ENCODE data around the gene ZBTB7C.
"Not testable (repeated sequence)": the region's sequence is repeated elsewhere in the genome, so short reads cannot be mapped to it uniquely, and the experiment has no call there.

ZBTB7C gene

GRCh38 chr18:48408727-48409590, at the start of gene ZBTB7C:
Gene ZBTB7C, minus strand, starts transcription at chr18:48409383.
- DNase-seq, result no peak

DNA sequence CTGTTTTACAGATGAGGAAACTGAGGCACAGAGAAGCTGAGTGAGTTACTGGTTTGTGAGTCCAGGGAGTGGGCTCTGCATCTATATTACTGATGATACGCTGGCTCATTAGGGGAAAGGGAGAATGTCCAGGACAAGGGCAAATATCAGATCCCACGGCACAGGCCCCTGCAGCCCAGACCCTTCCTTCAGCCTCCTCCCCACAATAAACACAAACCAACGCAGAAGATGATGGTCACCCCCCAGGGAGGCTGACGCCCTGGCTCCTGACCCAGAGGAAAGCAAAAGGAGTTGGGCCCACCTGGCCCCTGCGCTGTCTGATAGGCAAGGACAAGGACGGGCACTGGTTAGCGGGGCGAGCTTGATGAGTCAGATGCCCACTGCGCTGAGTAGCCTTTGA, 47.7 kb upstream of the ZBTB7C start:
- DNase-seq, result no peak

- DNase-seq, result no peak
Measured at GRCh38 chr18:48455555-48456478, 46.6 kb upstream of the ZBTB7C start.

DNA sequence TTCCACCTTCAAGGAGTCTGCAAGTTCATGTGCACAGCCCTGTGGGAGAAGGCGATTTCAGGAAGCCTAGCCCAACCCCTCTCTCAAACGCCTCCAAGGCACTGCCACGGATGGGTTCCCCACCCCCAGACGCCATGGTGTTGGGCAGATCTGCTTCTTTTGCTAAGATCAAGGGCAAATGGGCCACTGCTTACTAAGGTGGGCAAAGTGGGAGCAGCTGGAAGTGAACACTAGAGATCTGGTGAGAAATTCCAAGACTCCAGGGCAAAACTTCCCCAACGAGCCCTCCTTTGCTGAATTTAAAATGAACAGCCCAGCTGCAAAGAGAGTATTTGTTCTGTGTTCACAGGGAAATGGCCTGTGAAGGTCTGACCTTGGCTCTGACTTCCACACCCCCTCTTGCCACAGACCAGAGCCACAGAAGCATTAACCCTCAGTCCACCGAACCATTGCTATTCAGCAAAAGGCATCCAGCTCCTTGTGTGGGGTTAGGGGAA, 45.1 kb upstream of the ZBTB7C start:
- no peak for DNase-seq

DNA sequence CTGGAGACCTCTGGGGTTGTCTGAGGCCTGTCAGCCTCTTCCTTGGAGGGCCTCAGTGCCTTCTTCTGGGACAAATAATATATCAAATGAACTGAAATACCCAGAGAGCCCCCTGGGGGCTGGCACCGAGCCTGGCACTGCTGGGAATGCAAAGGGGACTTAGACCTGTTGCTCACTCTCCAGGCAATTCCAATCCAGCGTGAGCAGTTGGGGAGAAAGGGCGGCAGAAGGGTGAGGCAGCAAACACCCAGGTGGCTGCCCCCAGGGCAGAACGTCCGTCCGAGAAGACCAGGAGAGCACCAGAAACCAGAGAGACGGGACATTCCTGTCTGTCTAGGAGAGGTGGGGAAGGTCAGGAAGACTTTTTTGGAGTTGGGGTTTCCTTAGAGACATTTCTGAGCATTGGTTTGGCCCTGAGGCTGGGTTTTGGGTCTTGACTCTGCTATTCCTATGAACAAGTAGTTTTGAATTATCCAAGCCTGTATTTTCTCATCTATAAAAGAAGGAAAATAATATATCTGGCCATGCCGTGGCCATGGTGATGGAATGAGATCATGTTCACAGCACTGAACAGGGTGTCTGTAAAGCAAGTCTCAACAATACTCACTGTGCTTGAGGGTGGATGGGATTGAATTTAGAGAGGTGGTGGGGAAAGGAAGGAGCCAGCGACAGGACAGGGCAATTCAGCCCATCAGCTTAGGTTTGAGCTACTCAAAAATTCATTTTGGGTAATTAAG, 44.3 kb upstream of the ZBTB7C start:
- no peak for DNase-seq

DNA sequence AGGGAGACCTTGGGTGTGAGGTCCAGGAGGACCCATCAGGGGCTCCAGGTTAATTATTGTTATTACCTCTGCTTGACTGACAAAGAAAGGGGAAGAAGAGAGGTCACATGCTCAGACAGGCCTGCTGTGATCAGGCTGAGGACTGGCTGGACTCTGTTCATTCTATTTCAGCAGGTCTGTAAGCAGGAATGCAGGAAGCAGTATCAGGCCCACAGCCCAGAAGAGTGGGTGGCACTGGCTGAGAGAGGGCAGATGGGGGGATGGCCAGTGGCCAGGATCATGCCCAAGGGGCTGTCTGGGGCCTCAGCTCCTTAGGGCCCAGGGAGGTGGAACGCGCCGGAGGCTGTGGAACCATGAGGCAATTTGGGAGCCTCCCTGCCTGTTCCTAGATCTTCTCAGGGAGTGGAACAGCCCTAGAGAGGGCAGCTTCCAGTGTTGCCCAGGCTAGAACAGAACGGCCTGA, 43.7 kb upstream of the ZBTB7C start:
- DNase-seq, result no peak

GRCh38 chr18:48450685-48451084, 41.5 kb upstream of the ZBTB7C start:
- DNase-seq, result no peak

DNA sequence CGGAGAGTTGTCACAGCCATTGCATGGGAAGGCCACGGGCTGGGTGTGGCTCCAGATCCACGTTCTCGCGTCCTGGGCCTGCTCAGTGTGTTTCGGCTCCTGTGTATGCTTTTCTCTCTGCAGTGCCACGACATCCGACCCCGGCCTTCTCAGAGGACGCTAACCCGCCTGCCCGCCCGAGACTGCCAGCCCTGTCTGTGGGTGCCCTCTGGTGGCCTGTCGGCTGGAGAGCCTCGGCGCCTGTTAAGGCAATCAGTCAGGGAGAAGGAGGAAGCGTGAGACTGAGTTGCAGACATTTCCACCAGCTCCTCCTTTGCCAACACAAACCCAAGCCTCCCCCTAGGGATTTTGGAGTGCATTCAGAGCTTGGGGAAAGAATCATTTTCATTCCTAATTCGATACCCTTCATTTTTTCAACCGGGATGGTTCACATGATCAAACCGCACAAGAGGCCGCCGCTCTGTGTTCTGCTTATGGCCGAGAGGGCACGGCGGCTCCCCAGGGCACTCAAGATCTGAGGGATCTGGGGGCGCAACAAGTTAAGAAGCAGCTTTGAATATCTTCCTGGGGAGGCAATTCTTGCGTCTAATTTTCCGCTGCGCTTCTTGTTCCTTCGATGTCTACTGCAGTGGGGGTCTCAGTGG, 37.5 kb upstream of the ZBTB7C start:
- DNase-seq, result peak; percentile 3 to 46

DNA sequence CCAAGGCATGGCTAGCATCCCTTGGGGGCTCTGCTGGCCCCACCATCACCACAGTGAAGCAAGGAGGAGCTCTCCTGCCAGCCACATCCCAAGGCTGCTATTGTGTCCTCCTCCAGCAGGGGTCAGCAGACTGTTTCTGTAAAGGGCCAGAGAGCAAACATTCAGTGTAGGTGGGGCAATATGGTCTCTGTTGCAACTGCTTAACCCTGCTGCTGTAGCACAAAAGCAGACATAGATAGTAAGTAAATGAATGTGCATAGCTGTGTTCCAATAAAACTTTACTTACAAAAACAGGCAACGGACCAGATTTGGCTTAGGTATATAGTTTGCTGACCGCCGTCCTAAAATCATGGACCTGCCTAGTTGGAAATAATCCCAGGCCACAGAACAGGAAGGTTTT, 36.4 kb upstream of the ZBTB7C start:
- peak; percentile 15 to 52 for DNase-seq

GRCh38 chr18:48442761-48443160, 33.6 kb upstream of the ZBTB7C start:
- DNase-seq, result no peak

- DNase-seq, result no peak
Measured at GRCh38 chr18:48441405-48441881, 32.3 kb upstream of the ZBTB7C start.

GRCh38 chr18:48440924-48441323, 31.7 kb upstream of the ZBTB7C start:
- DNase-seq, result no peak

DNA sequence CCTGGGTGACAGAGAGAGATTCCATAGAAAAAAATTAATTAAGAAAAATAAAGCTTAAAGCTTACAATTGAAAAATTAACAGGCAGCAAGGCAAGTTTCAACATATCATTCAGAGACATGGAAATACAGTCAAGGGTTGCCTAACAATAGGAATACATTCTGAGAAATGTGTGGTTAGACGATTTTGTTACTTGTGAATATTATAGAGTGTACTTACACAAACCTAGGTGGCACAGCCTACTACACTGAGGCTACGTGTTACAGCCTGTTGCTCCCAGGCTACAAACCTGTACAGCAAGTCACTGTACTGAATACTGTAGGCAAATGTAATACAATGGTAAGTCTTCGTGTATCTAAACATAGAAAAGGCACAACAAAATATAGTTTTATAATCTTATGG, 27.7 kb upstream of the ZBTB7C start:
- DNase-seq, result no peak

DNA sequence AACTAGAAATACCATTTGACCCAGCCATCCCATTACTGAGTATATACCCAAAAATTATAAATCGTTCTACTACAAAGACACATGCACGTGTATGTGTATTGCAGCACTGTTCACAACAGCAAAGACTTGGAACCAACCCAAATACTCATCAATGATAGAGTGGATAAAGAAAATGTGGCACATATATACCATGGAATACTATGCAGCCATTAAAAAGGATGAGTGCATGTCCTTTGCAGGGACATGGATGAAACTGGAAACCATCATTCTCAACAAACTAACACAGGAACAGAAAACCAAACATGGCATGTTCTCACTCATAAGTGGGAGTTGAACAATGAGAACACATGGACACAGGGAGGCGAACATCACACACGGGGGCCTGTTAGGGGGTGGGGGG, 25.2 kb upstream of the ZBTB7C start:
- DNase-seq, result not testable (repeated sequence)

- no peak for DNase-seq
Measured at GRCh38 chr18:48433541-48433940, 24.4 kb upstream of the ZBTB7C start.

- DNase-seq, result no peak
Measured at GRCh38 chr18:48430150-48430549, 21.0 kb upstream of the ZBTB7C start.

DNA sequence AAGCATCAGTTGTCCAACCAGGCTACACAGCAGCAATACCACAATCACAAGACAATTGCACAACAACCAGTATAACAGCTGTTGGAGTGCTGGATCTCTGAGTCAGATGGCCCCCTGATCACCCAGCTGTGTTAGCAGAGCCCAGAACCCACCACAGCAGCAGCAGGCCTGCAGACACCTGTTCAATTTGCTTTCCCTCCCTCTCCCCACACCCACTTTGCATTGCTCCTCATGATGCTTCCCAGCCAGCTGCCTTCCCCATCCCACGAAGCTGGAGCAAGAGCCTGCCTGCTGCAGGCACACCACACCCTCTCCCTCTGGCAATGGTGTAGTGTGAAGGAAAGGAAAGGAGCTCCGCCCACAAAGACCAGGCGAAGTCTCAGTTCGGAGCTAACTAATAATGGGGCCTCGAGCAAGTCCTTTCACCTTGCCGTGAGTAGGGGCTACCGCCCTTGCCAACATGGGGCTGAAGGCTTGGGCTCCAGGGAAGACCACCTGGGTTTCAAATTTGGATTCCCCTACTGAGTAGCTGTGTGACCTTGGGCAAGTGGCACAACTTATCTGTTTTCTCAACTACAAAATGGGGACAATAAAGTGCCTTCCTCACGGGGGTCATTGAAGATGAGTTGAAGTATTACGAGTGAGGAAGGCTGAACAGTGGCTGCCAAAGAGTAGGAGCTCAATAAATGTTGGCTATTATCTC, 19.4 kb upstream of the ZBTB7C start:
- no peak for DNase-seq

- DNase-seq, result no peak
Measured at GRCh38 chr18:48422947-48423378, 13.8 kb upstream of the ZBTB7C start.

DNA sequence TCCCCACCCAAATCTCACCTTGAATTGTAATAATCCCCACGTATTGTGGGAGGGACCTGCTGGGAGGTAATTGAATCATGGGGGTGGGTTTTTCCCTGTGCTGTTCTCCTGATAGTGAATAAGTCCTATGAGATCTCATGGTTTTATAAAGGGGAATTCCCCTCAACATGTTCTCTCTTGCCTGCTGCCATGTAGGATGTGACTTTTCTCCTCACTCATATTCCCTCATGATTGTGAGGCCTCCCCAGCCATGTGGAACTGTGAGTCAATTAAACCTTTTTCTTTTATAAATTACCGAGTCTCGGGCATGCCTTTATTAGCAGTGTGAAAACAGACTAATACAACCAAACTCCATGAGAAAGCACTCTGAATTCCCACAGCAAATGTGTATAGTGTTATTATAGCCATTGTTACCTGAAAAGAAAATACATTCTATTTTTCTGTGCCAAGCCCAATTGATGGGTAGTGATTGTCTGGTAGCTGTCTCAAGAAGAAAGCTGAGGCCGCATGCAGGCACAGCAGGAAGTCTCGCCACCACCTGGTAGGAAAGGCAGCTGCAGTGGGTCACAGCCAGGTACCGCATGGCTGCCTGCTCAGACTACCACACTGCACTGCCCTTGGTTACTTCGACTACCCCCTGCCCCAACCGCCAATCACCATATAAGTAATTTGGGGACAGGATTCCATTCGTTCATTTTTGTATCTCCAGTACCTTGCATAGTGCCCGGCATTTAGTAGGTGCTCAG, 10.3 kb upstream of the ZBTB7C start:
- no peak for DNase-seq

DNA sequence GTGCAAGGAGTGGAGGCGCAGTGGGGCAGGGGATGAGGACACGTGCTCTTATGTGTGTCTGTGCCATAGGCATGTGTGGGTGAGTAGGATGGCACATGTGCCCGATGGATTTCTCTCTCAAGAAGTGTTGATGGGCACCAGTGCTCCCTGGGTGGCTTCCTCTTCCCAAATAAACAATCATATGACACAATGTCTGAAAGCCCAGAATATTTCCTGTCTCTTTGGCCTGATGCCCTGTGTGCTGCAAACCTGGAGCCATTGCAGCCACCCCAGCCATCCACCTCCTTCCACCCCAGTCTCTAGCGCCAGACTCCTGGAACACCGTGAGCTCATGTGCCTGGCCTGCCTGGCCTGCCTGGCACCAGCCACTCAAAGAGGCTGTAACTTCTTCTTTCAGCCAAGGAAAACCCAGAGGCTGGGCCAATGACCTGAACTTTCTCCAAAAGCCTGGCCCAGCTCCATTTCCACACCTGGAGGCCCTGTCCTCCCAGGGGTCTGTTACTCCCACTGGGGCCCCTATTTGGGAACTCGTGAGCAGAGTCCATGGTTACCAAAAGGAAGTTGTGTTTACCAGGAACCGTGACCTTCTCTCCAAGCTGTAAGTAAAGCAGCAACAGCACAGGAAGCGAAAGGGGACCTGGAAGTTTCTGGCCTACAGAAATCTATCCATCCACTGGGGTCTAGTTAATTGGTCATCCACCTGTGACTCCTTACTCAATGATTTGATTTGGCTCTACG, 9.5 kb upstream of the ZBTB7C start:
- no peak for DNase-seq
